HUES6 (cell line): ENCODE measurements around the gene LIN7A.

ENCODE experiments used
- H3K27ac ChIP-seq: 2 replicates; pipeline ENCODE4 v1.7.0; 2013; ENCODE audit warnings: low read depth, mild to moderate bottlenecking, low read length, inconsistent platforms
- H3K27me3 ChIP-seq: 2 replicates; pipeline ENCODE4 v1.6.1; 2013; ENCODE audit warnings: low read length; ENCODE audit not compliant: control insufficient read depth, insufficient read depth
- H3K36me3 ChIP-seq: 2 replicates; pipeline ENCODE4 v1.6.1; 2013; ENCODE audit warnings: low read length; ENCODE audit not compliant: control insufficient read depth, insufficient read depth
- H3K4me1 ChIP-seq: 2 replicates; pipeline ENCODE4 v1.6.1; 2013; ENCODE audit warnings: low read length; ENCODE audit not compliant: control insufficient read depth, insufficient read depth
- H3K4me3 ChIP-seq: 2 replicates; pipeline ENCODE4 v1.5.1; 2013; ENCODE audit warnings: low read depth, low read length
- H3K9ac ChIP-seq: one replicate; pipeline ENCODE4 v1.6.1; 2013; ENCODE audit warnings: mild to moderate bottlenecking, low read length
- H3K9me3 ChIP-seq: 2 replicates; pipeline ENCODE4 v1.6.1; 2013; ENCODE audit warnings: low read depth, low read length; ENCODE audit not compliant: control insufficient read depth, insufficient read depth

LIN7A gene

GRCh38 chr12:80754274-80754673 is 183.5 kb downstream of the LIN7A start:
- Histone ChIP-seq H3K9ac (no peak overlapping the region), H3K27ac (no peak overlapping the region), H3K9me3 (no peaks in the 10 kb centered on the region), H3K36me3 (no peaks in the 10 kb centered on the region), H3K4me1 (no peaks in the 10 kb centered on the region), H3K4me3 (no peak overlapping the region), H3K27me3 (no peaks in the 10 kb centered on the region)

DNA sequence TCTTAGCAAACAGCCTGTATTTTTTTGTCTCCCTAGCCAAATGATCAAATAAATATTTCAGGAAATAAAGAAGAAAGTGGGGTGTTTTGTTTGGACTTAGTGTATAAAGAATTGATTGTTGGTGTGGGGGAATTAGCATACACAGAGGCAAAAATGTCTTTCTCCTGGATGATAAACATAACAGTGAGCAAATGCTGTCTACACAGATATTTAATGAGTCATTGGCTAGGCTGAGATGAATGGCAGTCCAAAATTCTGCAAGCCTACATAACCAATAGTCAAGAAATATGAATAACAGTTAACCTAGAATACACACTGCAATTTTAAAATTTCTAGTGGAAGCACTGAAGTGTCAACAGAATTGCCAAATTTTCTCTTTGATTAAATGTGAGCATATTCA is 185.3 kb downstream of the LIN7A start:
- Histone ChIP-seq H3K27me3 (no peaks in the 10 kb centered on the region), H3K27ac (no peak overlapping the region), H3K9ac (no peak overlapping the region), H3K4me3 (no peak overlapping the region), H3K9me3 (no peaks in the 10 kb centered on the region), H3K36me3 (no peaks in the 10 kb centered on the region), H3K4me1 (no peaks in the 10 kb centered on the region)

- Histone ChIP-seq H3K27me3 (no peaks in the 10 kb centered on the region), H3K27ac (no peak overlapping the region), H3K9me3 (no peaks in the 10 kb centered on the region), H3K4me1 (no peaks in the 10 kb centered on the region), H3K4me3 (no peak overlapping the region), H3K9ac (no peak overlapping the region), H3K36me3 (no peaks in the 10 kb centered on the region)
These were observed 188.3 kb downstream of the LIN7A start for GRCh38 chr12:80749456-80749855.

- Histone ChIP-seq H3K9ac (no peak overlapping the region), H3K4me3 (no peak overlapping the region), H3K36me3 (no peaks in the 10 kb centered on the region), H3K9me3 (no peaks in the 10 kb centered on the region), H3K27me3 (no peaks in the 10 kb centered on the region), H3K27ac (no peak overlapping the region), H3K4me1 (no peaks in the 10 kb centered on the region)
These were observed 189.9 kb downstream of the LIN7A start for GRCh38 chr12:80747800-80748199.

- H3K27ac ChIP-seq, result no peak overlapping the region
- no peaks in the 10 kb centered on the region for H3K27me3 ChIP-seq
- no peak overlapping the region for H3K9ac ChIP-seq
- H3K4me1 ChIP-seq, result no peaks in the 10 kb centered on the region
- no peak overlapping the region for H3K4me3 ChIP-seq
- no peaks in the 10 kb centered on the region for H3K36me3 ChIP-seq
- H3K9me3 ChIP-seq, result no peaks in the 10 kb centered on the region
These were observed 191.8 kb downstream of the LIN7A start for GRCh38 chr12:80745851-80746505.
